DMS79 treated with DMSO at 0.1 percent for 48 hours (cell line): ENCODE measurements around the gene TMEM255A.

Experiments
- DNase-seq: peaks from one replicate; lab custom pipeline; 2025; lab: John Stamatoyannopoulos, UW

Gene TMEM255A

DNA sequence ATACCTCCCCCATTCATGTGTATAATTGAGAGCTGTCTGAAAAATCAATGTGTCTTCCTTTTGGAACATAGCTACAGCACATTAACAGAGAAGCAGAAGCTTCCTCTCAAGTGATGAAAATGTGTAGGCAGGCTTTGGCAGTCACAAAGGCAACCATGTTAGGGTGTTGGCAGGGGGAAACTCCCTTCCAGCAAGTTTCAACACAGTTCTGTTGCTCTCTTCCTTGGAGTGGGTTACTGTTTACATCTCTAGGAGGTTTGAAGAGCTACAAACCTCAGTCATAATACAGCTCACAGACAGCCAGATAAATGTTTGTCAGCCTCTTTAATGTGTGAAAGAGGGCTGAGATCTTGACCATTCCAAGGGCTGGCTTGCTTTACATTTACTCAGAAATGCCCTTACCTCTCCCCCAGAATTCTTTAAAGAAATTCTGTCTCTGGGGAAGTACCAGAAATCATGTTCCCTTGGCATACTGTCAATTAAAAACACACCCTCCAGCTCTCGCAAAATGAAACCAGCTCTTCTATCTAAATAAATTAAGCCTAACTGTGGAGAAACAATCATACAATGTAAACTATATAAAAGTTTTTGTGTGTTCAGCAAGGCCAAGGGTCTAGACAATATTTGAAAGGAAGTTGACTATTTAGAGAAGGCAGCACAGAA, 41.8 kb downstream of the TMEM255A start:
- peak; percentile 3 for DNase-seq

DNA sequence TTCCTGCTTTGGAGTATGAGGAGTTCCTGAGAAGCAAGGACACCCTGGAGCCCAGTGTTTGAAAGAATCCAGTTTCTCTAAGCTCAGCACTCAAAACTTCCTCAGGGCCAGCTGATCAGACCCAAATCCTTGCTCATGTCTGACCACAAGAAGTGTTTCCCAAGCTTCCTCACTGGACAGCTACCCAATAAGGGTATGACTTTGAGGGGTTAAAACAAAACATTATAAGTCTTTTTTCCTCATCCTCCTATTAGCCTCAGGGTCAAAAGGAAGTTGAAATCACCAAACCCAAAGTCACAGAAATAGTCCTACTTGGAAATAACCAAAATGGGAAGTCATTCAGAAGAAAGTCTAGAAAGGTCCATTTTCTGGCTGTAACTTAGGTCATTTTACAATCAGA, 46.9 kb downstream of the TMEM255A start:
- no peak for DNase-seq

DNA sequence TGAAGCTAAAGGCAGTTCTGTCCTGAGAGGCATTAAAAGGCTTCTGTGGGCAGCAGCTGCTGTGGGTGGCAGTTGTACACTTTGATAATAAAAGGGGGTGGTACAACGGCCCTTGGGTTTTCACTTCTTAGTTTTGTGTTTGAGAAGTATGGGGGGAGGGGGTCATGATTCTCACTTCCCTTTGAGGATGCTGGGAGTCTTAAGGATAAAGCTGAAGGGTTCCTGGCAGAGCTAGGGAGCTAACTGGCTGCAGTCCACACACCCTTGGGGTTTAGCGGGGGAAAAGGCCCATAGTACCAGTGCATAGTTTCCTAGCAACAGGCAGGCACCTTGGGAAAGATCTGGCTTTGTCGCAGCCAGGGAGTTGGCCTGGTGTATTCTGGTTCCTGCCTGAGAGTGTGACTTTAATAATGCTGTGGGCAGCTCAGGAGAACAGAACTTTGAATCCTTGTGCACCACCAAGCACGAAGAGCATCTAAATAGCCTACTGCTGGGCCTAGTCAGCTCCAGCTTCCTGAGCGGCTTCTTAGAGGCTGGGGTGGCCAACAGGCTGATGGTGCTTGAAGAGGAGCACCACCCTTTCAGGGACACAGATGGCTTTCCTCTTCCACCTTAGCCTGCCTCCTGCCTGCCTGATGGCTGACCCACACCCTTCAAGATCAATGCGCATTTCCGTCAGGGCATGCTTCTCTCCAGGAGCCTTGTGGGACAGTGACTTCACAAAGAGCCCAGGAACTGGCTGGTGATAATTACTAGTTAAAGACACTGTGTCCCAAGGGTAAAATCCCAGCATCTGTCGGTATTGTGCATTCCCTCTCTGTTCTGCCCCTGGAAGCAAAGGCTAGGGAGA, 48.2 kb downstream of the TMEM255A start:
- DNase-seq, result peak; percentile 51

DNA sequence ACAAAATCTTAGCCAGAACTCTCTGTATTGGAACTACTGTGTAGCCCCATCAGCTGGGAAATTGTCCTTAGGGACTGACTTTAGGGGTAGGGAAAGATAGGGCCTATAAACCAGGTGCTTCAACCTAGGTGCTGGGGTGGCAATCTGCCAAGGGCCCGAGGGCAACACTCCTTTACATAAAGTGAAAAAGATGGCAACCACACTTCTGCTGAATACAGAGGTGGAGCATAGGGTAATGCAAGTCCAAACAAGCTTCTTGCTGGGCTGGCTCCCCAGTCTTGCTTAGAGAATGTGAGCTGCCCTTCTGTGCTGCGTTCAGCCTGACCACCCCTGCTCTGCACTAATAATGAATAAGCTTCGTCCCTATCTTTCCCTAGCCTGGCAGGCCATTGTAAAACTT, 50.9 kb downstream of the TMEM255A start:
- peak; percentile 72 for DNase-seq

DNA sequence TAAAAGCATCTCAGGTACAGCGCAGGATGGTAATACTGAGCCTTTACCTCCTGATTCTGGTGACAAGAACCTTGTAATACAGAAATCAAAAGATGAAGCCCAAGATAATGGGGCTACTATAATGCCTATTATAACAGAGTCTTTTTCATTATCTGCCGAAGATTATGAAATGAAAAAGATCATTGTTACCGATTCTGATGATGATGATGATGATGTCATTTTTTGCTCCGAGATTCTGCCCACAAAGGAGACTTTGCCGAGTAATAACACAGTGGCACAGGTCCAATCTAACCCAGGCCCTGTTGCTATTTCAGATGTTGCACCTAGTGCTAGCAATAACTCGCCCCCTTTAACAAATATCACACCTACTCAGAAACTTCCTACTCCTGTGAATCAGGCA, 57.5 kb downstream of the TMEM255A start:
- no peak for DNase-seq

DNA sequence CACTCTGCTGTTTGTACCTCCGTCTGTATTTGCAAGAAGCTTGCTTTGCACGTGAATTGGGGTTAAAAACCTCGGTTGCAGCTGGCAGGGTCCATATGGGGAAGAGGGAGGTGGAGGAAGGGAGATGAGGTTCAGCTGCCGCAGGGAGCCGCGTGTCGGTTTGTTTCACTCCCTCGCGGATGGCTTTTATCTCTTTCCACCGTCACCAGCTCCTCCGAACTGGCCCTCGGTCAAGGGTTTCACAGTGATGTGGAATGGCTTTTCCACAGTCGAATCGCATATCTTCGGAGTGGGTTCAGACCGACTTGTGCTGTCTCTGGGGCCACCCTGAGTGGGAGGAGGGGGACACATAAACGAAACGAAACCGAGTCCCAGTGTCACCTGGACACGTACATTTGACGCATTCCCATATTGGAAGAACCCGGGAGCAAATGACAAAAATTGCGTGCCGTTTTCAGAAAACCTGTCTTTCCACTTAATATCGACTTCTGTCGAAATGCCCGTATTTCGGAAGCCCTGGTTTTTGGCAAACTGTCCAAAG, 59.7 kb downstream of the TMEM255A start:
- peak; percentile 3 for DNase-seq

DNA sequence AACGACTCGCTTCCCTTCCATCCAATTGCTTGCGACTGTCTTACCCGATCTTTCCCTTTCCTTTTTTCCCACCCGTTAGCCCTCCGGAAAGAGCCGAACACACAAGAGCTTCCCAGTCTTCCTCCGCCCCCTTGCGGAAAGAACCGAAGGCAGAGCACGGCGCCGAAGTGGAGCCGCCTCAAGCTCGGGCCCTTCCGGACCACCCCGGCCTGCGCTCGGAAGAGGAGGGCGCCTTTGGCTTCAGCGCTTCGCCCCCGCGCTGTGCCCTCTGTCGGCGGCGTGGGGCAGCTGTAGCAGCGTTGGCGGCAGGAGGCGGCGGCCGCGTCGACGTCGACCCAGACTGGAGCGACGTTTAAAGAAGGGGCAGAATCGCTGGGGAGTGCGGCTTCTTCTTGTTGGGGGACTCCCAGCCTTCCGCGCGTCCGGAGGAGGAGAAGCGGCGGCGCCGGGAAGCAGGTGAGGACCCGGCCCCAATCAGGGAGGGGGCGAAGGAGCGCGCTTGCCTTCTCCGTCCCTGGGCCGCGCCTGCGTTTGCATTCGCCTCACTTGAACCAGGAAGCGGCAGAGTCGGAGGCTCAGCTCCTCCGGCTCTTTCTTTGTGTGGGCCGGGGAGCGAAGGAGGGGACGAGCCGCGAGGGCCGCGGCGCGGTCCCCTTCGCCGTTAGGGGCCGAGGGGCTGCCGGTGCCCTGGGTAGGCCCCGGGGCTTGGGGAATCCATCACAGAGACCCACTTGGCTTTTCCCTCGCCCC, 60.6 kb downstream of the TMEM255A start, which contains the start of gene ZBTB33:
TSS of gene ZBTB33 (plus strand) at position 291 of the 750 bp plus-strand sequence. CDS start 2,604 bp downstream, outside the sequence.
- DNase-seq, result peak; percentile 70

DNA sequence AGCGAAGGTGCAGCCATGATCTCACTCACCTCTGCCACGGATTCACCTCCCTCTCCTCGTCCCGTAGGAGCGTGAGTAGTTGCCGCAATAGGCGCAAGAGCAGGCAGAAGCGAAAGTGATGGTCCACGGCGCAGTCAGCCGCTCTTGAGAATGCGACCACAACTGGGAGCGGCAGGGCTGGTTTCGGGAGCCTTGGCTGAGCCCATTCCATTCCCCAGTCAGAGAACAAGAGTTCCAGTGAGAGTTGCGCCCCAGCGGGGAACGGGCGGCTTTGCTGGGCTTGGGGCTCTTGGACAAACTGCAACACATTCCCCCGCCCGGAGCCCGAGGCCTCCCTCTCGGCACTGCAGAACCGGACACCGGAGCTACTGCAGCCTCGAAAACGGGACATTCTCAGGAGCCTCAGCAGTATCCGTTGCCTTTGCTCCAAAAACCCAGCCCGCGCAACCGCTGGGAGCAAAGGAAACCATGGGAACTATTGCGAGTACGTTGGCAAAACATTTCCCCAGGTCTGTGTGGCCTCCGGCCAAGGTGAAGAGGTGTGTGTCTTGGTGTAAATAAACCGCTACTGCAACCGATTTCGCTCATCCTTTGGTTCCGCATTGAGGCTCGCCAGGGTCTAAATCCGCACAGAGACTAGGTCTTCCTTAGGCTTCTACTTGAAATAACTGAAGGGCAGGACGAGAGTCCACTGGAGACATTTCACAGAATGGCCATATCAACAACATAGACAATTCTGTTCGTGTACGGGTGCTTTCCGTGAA, 66.3 kb downstream of the TMEM255A start:
- peak; percentile 76 for DNase-seq

DNA sequence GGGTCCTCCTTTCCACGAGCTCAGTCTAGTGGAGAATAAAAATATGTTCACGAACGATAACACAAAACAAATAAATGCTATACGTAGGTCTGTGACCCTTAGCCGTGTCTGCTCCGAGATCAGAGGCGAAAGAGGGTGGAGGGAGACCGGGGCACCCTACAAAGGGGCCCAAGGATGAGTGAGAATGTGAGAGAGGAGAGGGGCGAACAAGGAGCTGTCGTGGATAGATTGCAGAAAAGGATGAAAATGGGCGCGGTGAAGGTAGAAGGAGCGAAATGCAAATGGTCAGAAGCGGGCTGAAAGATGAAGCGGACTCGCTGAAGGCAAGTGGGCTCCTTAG, 66.9 kb downstream of the TMEM255A start:
- DNase-seq, result no peak

DNA sequence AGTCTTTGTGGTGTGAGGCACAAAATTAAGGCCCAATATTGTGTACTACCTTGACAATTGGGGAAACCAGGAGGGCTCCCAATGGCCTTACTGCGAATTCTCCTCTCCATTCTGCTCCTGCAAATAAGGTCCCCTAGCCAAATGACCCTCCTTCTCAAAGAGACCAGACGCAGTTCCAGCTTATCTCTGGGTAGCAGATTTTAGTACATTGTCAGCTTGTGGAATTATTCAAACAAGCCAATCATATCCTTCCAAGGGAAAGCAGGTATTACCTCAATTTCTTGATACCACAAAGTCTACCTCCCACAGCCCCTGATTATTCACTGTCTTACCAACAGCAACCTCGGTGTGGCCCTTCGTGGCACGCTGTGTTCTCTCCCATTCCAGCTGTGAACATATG, 68.4 kb downstream of the TMEM255A start:
- DNase-seq, result no peak

DNA sequence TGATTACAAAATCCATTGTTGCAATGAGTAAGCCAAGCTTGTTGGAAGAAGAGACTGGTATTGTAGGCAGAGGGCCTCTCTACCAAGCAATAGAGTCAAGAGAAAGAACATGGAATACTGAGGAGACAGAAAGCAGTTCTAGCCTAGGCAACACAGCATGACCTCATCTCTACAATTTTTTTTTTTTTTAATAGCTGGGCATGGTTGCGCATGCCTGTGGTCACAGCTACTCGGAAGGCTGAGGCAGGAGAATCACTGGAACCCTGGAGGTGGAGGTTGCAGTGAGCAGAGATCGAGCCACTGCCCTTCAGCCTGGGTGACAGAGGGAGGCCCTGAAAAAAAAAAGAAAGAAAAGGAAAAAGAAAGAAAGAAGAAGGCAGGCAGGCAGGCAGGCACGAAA, 72.3 kb downstream of the TMEM255A start:
- no peak for DNase-seq

DNA sequence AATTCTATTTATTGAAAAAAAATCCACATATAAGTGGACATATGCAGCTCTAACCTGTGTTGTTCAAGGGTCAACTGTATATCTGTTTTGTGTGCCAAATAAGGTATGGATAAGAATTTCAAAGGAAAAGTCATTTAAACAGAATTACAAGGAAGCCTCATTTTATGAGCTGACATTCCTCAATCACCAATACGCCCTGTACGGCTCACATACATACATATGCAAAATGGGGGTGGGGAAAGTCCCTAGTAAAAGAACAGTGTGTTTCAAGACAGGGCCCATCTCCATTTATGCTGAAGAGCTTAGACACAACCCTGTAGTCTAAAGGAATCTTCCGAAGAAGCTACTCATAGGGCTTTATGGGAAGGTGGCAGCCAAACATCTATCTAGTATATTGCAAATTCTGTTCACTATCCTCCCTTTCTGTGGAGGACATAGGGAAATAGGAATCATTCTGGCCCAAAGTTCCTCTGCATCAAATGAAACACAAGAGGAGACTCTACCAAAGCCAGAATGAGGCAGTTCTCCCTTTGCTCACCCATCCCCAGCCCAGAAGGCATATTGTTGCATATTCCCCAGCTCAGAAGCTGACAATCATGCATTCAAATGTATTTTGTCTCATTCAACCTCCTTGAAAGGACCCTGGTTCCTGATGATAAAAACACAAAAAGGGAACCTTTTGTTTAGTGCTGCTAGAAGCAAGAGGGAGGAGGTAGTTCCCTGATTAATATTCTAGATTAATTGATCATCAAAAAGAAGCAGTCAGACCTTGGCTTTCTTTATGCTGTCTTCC, 74.4 kb downstream of the TMEM255A start:
- no peak for DNase-seq

DNA sequence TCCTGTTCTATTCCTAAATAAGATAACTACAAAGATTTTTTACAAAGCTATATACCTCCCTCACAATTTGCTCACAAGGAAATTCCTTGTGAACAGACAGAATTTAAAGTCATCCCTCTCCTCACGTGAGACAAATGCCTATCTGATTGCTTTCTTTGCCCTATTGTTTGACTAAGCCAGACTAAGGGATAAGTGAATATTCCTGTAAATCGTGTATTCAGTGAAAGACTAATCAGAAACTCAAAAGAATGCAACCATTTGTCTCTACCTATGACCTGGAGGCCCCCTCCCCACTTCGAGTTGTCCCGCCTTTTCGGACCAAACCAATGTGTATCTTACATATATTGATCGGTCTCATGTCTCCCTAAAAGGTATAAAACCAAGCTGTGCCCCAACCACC, 76.0 kb downstream of the TMEM255A start:
- no peak for DNase-seq

DNA sequence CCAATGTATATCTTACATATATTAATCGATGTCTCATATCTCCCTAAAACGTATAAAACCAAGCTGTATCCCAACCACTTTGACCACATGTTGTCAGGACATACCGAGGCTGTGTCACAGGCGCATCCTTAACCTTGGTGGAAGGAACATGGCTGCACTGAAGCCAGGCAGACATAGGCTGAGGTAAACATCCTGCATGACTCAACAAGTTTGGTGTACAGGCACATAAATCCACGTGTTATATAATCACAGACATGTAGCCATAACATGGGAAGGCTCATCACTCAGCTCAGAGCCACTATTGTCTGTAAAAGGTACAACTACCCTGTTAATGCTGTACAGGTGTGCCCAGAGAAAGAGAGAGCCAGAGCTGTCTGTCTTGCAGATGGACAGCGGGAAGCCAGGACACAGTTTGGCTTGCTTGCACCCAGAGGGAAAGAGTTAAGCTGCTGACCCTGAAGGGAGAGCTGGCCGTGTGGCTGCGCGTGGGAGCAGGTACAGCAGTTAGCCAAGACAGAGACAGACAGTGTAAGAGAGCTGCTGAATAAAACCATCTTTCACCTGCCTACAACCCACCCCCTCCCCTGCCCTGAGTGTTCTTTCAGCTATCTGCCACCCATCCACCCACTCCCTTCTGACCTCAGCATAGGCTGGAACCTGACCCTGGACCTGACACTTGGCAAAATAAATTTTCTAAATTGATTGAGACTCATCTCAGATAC, 82.9 kb downstream of the TMEM255A start:
- no peak for DNase-seq

DNA sequence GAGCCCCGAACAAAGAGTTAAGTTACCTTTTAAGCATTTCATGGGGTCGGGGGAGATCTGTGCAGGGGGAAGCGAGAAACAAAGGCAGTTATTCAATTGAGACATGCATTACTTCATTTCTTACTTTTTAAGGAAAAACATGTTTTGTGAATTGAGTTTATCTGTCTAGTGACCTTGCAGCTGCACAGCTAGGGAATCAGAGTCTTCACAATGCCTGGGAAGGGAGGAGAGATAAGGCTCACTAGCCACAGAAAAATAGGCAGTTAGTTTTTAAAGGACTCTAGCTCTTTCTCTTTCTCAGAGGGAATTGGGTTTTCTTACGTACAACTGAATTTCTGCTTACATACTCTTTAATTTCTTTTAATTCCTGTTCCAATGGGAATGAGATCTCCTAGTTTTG, 86.9 kb downstream of the TMEM255A start:
- no peak for DNase-seq

DNA sequence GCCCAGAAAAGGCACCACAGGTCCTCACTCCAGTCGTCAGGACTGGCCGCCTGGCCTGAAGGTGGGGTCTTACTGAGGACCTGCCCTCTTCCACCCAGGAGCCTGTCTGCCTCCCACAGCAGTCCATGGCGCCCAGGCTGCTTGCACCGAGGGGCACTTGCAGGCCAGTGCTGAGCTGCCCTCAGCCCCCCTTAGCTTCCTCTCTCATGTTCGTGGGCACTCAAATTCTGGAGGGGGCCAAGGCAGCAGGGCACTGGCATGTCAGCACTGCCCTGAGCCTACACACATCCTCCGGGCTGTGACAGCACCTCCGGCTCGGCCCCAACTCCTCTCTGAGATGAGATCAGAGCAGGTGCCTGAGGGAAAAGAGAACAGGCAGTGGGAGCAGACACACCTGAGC, 87.9 kb downstream of the TMEM255A start:
- no peak for DNase-seq

DNA sequence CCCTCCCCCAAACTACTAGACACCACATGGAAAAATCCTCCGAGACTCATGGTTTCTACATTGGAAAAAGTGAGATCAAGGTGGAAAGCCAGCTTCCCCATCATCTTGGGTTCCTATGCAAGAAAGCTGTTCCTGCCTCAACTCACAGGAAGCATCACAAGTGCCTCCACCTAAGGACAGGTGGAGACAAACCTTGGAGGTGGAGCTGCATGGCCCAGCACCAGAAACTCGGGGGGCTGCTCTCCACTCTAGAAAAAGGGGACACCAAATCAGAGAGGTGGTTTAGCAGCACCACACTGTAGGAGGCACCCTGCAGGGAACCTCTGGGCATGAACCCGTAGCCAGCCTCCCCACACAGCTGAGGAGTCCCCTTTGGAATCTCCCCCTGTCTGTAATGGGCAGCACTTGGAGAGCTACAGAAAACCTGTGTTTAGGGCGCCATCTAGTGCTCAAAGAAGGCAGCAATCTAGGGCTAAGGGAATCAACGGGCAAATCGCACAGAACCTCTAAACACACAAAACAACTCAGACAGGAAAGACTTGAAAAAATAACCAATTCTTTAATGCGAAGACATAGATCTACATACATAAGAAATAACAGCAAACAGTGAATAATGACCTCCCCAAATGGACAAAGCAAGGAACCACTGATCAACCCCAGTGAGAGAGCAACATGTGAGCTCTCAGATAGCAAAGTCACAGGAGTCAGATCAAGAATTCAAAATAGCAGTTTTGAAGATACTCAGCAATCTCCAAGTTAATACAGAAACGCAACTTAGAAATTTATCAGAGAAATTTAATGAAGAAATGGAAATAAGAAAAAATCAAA, 97.6 kb downstream of the TMEM255A start:
- DNase-seq, result peak; percentile 6
